ENCODE data around the gene EVL.

EVL gene

GRCh38 chr14:100086361-100086760, 21.1 kb downstream of the EVL start:
- no peak for DNase-seq

GRCh38 chr14:100088226-100088625, 23.0 kb downstream of the EVL start:
- no peak for DNase-seq

- no peak for DNase-seq
These were observed 26.2 kb downstream of the EVL start for GRCh38 chr14:100091386-100091785.

GRCh38 chr14:100092832-100093231, 27.6 kb downstream of the EVL start:
- DNase-seq: no peak

- DNase-seq: no peak
These were observed 28.1 kb downstream of the EVL start for GRCh38 chr14:100093319-100093718.

- DNase-seq: no peak
These were observed 31.4 kb downstream of the EVL start for GRCh38 chr14:100096656-100097055.

- no peak for DNase-seq
These were observed 32.9 kb downstream of the EVL start for GRCh38 chr14:100098171-100098570.

- DNase-seq: no peak
These were observed 34.9 kb downstream of the EVL start for GRCh38 chr14:100100032-100100703.

- no peak for DNase-seq
These were observed 37.0 kb downstream of the EVL start for GRCh38 chr14:100102156-100102785.

- DNase-seq: no peak
These were observed 38.2 kb downstream of the EVL start for GRCh38 chr14:100103250-100104005.

GRCh38 chr14:100104006-100104352, 38.8 kb downstream of the EVL start:
- DNase-seq: no peak

- no peak for DNase-seq
These were observed 39.5 kb downstream of the EVL start for GRCh38 chr14:100104523-100105300.

- no peak for DNase-seq
These were observed 40.3 kb downstream of the EVL start for GRCh38 chr14:100105357-100106169.

GRCh38 chr14:100106250-100107112, 41.3 kb downstream of the EVL start:
- no peak for DNase-seq

- no peak for DNase-seq
These were observed 42.0 kb downstream of the EVL start for GRCh38 chr14:100107236-100107635.

- peak; percentile 13 for DNase-seq
These were observed 43.0 kb downstream of the EVL start for GRCh38 chr14:100108042-100108825.

- DNase-seq: no peak
These were observed 43.8 kb downstream of the EVL start for GRCh38 chr14:100108840-100109593.

GRCh38 chr14:100109594-100109955, 44.4 kb downstream of the EVL start:
- DNase-seq: no peak

GRCh38 chr14:100110816-100111215, 45.6 kb downstream of the EVL start:
- no peak for DNase-seq
